ENCODE data around the gene CFAP119. TPM values are rescaled to one million over a fixed set of nuclear protein-coding genes. Genes with fewer than 3 reads are reported as not detected.

CFAP119 gene
- total RNA-seq, 1 experiment from 2014 or later: 13.8 TPM

DNA sequence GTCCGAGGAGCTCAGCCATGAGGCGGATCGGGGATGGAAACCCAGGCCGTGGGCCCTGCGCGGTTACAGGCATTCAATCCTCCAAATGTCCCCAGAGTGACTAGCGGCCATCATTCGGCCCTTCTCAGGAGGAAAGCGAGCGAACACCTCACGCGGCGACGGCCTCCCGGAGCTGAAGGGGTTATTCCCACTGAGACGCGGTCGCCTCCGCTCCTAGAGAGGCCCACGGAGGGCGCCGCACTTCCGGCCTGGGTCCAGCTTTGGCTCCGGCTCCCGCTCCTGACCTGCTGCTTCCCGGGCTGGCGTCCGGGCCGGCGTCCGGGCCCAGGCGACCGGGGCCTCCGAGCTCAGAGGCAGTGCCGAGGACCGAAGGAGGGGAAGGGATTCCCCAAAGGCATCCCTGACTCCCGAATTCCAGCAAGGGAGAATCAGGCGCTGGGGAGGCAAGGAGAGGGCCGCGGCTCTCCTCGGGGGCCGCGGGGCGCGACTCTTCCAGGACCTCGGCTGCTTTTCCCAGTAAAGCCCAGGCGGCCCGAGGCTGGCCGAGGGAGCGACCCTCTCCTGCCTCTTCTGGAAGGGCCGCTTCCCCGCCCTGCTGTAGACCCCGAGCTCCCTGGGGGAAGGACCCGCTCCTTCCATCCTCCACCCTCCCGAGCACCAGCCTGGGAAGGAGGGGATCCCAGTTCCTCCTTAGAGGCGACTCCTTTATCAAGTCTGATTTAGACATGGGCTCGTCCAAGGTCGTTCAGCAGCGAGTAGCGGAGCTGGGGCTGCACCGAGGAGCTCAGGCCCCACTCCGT, 43.7 kb upstream of the CFAP119 start:
- Mint-ChIP-seq H3K9me3 (ENCODE audit: low read depth, unreplicated experiment) (no peaks in the 10 kb centered on the region), H3K36me3 (ENCODE audit: insufficient read depth, unreplicated experiment) (peaks cover 23% of the 10 kb centered on the region), H3K27ac (ENCODE audit: unreplicated experiment) (peak overlapping the region; percentile 83), H3K4me3 (ENCODE audit: low read depth, unreplicated experiment) (peak overlapping the region; percentile 78), H3K27me3 (ENCODE audit: unreplicated experiment) (no peaks in the 10 kb centered on the region), H3K4me1 (ENCODE audit: low read depth, unreplicated experiment) (peaks cover 8% of the 10 kb centered on the region)
- intact Hi-C loops (cut with micrococcal nuclease; ENCODE audit: unreplicated experiment): loop anchor here (2.0 kb wide), 1 partner anchor 19 kb away; the partner anchor contains the start of gene ZNF629
- no TSS peak for BruUV-seq (replicated peaks)
- CTCF ChIA-PET: interaction anchor here (0.5 to 2.2 kb wide), 13 partner anchors 9 to 278 kb away, joined by 3 to 14 read pairs (median 4); partner anchors contain the start of gene ZNF629
- TF ChIP-seq, protein P1, sequence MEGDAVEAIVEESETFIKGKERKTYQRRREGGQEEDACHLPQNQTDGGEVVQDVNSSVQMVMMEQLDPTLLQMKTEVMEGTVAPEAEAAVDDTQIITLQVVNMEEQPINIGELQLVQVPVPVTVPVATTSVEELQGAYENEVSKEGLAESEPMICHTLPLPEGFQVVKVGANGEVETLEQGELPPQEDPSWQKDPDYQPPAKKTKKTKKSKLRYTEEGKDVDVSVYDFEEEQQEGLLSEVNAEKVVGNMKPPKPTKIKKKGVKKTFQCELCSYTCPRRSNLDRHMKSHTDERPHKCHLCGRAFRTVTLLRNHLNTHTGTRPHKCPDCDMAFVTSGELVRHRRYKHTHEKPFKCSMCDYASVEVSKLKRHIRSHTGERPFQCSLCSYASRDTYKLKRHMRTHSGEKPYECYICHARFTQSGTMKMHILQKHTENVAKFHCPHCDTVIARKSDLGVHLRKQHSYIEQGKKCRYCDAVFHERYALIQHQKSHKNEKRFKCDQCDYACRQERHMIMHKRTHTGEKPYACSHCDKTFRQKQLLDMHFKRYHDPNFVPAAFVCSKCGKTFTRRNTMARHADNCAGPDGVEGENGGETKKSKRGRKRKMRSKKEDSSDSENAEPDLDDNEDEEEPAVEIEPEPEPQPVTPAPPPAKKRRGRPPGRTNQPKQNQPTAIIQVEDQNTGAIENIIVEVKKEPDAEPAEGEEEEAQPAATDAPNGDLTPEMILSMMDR (IDR thresholded peaks at IDR 0.05; ENCODE audit: unreplicated experiment): no peak
- DNase-seq: peak; percentile 89

DNA sequence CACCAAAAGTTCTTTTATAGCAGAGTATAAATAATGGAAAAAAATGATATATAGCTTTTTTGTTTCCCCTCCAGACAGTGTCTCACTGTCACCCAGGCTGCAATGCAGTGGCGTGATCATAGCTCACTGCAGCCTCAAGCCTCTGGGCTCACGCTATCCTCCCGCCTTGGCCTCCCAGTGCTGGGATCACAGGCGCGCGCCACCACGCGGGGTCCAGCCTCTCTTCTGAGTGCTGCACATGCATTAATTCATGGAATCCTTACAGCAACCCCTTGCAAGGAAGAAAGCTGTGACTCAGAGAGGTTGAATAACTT, 43.2 kb upstream of the CFAP119 start:
- CTCF ChIA-PET: interaction anchor here (0.7 to 2.0 kb wide), 6 partner anchors 9 to 136 kb away, joined by 3 to 14 read pairs (median 4); partner anchors contain the start of gene ZNF629
- H3K27me3 Mint-ChIP-seq (ENCODE audit: unreplicated experiment): no peaks in the 10 kb centered on the region
- TF ChIP-seq, protein P1 (IDR thresholded peaks at IDR 0.05; ENCODE audit: unreplicated experiment): no peak
- peaks cover 8% of the 10 kb centered on the region for H3K4me1 Mint-ChIP-seq (ENCODE audit: low read depth, unreplicated experiment)
- no peak for DNase-seq
- H3K9me3 Mint-ChIP-seq (ENCODE audit: low read depth, unreplicated experiment): no peaks in the 10 kb centered on the region
- peaks cover 23% of the 10 kb centered on the region for H3K36me3 Mint-ChIP-seq (ENCODE audit: insufficient read depth, unreplicated experiment)
- no TSS peak for BruUV-seq (replicated peaks)
- peak overlapping the region; percentile 83 for H3K27ac Mint-ChIP-seq (ENCODE audit: unreplicated experiment)
- intact Hi-C loops (cut with micrococcal nuclease; ENCODE audit: unreplicated experiment): loop anchor here (2.0 kb wide), 1 partner anchor 18 kb away; the partner anchor contains the start of gene ZNF629
- peak overlapping the region; percentile 78 for H3K4me3 Mint-ChIP-seq (ENCODE audit: low read depth, unreplicated experiment)

DNA sequence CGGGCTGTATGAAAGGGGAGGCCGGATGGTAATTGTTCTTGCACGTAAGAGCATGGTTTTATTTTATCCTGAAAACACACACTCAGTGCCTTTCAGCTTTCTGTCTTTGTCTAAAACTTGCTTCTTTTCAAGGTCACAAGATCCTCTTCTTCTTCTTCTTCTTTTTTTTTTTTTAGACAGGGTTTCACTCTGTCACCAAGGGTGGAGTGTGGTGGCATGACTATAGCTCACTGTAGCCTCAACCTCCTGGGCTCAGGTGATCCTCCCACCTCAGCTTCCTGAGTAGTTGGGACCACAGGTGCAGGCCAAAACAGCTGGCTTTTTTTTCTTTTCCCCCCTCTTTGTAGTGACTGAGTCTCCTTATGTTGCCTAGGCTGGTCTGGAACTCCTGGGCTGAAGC, 41.1 kb upstream of the CFAP119 start:
- H3K27me3 Mint-ChIP-seq (ENCODE audit: unreplicated experiment): no peaks in the 10 kb centered on the region
- CTCF ChIA-PET: interaction anchor here (1.1 kb wide), 1 partner anchor 12 kb away, joined by 4 read pairs; no protein-coding TSS in a partner anchor
- H3K4me3 Mint-ChIP-seq (ENCODE audit: low read depth, unreplicated experiment): no peak overlapping the region
- no TSS peak for BruUV-seq (replicated peaks)
- TF ChIP-seq, protein P1 (IDR thresholded peaks at IDR 0.05; ENCODE audit: unreplicated experiment): no peak
- peaks cover 8% of the 10 kb centered on the region for H3K4me1 Mint-ChIP-seq (ENCODE audit: low read depth, unreplicated experiment)
- H3K27ac Mint-ChIP-seq (ENCODE audit: unreplicated experiment): no peak overlapping the region
- no peaks in the 10 kb centered on the region for H3K9me3 Mint-ChIP-seq (ENCODE audit: low read depth, unreplicated experiment)
- DNase-seq: no peak
- intact Hi-C loops (cut with micrococcal nuclease; ENCODE audit: unreplicated experiment): no loop called here
- H3K36me3 Mint-ChIP-seq (ENCODE audit: insufficient read depth, unreplicated experiment): peaks cover 23% of the 10 kb centered on the region

DNA sequence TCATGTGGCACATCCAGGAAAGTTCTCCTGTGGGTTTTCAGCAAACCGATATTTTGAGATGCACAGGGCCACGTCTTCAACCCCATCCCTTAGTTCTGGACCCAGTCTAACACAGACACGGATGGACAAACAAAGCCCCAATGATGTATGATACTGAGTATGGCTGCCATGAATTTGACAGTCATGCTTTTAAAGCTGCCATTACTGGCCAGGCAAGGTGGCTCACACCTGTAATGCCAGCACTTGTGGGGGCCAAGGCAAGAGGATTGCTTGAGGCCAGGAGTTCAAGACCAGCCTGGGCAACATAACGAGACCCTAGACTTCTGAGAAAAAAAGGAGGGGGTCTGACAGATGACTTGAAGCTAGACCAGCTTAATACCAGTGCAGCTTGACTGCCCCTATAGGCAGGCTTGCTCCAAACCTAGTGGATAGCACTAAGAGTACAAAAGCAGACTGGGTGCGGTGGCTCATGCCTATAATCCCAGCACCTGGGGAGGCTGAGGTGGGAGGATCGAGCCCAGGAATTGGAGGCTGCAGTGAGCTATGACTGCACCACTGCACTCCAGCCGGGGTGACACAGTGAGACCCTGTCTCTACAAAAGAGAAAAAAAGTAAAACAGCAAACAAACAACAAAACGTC, 35.9 kb upstream of the CFAP119 start:
- Mint-ChIP-seq H3K9me3 (ENCODE audit: low read depth, unreplicated experiment) (no peaks in the 10 kb centered on the region), H3K27ac (ENCODE audit: unreplicated experiment) (no peak overlapping the region), H3K27me3 (ENCODE audit: unreplicated experiment) (peaks cover 16% of the 10 kb centered on the region), H3K36me3 (ENCODE audit: insufficient read depth, unreplicated experiment) (no peaks in the 10 kb centered on the region), H3K4me3 (ENCODE audit: low read depth, unreplicated experiment) (no peak overlapping the region), H3K4me1 (ENCODE audit: low read depth, unreplicated experiment) (no peaks in the 10 kb centered on the region)
- CTCF ChIA-PET: no interaction called here
- BruUV-seq (replicated peaks): no TSS peak
- TF ChIP-seq, protein P1 (IDR thresholded peaks at IDR 0.05; ENCODE audit: unreplicated experiment): no peak
- DNase-seq: no peak
- intact Hi-C loops (cut with micrococcal nuclease; ENCODE audit: unreplicated experiment): no loop called here
